ENCODE measurements around the gene DTNBP1.

DNA sequence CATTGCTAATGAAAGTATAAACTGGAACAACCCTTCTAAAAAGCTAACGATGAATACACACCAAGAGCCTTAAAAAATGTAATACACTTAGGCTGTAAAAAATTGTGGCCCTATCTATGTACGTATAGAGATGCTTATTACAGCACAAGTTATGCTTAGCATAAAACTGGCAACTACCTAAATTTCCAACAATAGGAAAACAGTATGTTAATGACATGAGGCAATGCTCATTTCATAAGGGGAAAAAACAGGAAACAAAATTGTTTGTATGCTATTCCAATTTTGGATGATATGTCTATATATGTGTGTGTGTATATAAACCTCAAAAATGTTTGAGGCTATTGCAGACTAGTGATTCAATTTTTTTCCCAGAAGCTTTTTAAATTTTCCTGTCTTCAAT lies 82.5 kb downstream of the DTNBP1 start:
- TF ChIP-seq, protein P1, sequence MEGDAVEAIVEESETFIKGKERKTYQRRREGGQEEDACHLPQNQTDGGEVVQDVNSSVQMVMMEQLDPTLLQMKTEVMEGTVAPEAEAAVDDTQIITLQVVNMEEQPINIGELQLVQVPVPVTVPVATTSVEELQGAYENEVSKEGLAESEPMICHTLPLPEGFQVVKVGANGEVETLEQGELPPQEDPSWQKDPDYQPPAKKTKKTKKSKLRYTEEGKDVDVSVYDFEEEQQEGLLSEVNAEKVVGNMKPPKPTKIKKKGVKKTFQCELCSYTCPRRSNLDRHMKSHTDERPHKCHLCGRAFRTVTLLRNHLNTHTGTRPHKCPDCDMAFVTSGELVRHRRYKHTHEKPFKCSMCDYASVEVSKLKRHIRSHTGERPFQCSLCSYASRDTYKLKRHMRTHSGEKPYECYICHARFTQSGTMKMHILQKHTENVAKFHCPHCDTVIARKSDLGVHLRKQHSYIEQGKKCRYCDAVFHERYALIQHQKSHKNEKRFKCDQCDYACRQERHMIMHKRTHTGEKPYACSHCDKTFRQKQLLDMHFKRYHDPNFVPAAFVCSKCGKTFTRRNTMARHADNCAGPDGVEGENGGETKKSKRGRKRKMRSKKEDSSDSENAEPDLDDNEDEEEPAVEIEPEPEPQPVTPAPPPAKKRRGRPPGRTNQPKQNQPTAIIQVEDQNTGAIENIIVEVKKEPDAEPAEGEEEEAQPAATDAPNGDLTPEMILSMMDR (IDR thresholded peaks at IDR 0.05): no peak
- no peak for TF ChIP-seq POLR2A (IDR thresholded peaks at IDR 0.05)

Measured in adrenal gland (tissue), 5 donors.